Gastrocnemius medialis (tissue), 4 donors: Measurements from ENCODE around the gene NFS1. TPM values are rescaled to one million over a fixed set of nuclear protein-coding genes. Genes with fewer than 3 reads are reported as not detected.
A peak's percentile ranks its signal among the peaks of the same experiment; 100 is the strongest.

Source experiments
- ATAC-seq, 2 donors: fragments of 150-250 bp; one replicate each; pipeline ENCODE4 v1.9.1; 2016
- DNase-seq, 2 donors: peaks; one replicate each; pipeline ENCODE4 v3.0.0-alpha.2; 2019
- H3K27ac ChIP-seq, 4 donors: fragments of 200-600 bp; sonication (generic); 1 replicate in 1 of 4; 2 replicates in 3 of 4; pipeline ENCODE4 v1.5.1; 2016 to 2018; ENCODE audit warnings: mild to moderate bottlenecking in 2 of 4, moderate library complexity in 1 of 4
- H3K27me3 ChIP-seq, 3 donors: fragments of 200-600 bp; sonication (generic) in 2 of 3; 1 replicate in 1 of 3; 2 replicates in 2 of 3; pipeline versions ENCODE4 v1.5.1 to v1.6.0; 2016 to 2019; ENCODE audit warnings: mild to moderate bottlenecking in 1 of 3, moderate library complexity in 1 of 3
- H3K36me3 ChIP-seq, 2 donors: fragments of 200-600 bp; sonication (generic) in 1 of 2; one replicate each; pipeline ENCODE4 v1.5.1; 2017 to 2018
- H3K4me1 ChIP-seq, 2 donors: fragments of 200-600 bp; sonication (generic) in 1 of 2; one replicate each; pipeline ENCODE4 v1.5.1; 2016 to 2017; ENCODE audit warnings: mild to moderate bottlenecking in 2 of 2
- H3K4me3 ChIP-seq, 4 donors: fragments of 200-600 bp; sonication (generic) in 3 of 4; 1 replicate in 1 of 4; 2 replicates in 3 of 4; pipeline ENCODE4 v1.5.1; 2016 to 2019; ENCODE audit warnings: mild to moderate bottlenecking in 2 of 4
- H3K9me3 ChIP-seq, 3 donors: fragments of 200-600 bp; sonication (generic) in 2 of 3; 1 replicate in 1 of 3; 2 replicates in 2 of 3; pipeline ENCODE4 v1.5.1; 2016 to 2019
- CTCF ChIP-seq, 5 experiments: fragments of 450-650 bp in 3 of 5; fragments of 200-600 bp in 2 of 5; sonication (generic) in 2 of 5; IDR thresholded peaks in 4 of 5; conservative IDR thresholded peaks in 1 of 5; 1 replicate in 4 of 5; 2 replicates in 1 of 5; pipeline ENCODE4 v1.5.1; 2016 to 2019; ENCODE audit warnings: antibody characterized with exemption in 5 of 5, mild to moderate bottlenecking in 3 of 5, moderate library complexity in 3 of 5
- POLR2A ChIP-seq, 2 donors: fragments of 450-650 bp; IDR thresholded peaks; one replicate each; pipeline ENCODE4 v1.6.1; 2017; ENCODE audit warnings: antibody characterized with exemption in 2 of 2, mild to moderate bottlenecking in 2 of 2, moderate library complexity in 2 of 2
- in situ Hi-C, 4 donors: fragments of 200-750 bp; cut with MboI; loops; one replicate each; pipeline versions ENCODE4 v1.15.0 to v1.8.0; 2017; ENCODE audit warnings: low sequenced_read_pairs in 4 of 4
- intact Hi-C: fragments of 100-400 bp; cut with DNase I; formaldehyde crosslinking; loops from one replicate; pipeline ENCODE4 v1.15.1; 2023; ENCODE audit warnings: low total_unique reads
- total RNA-seq, 4 donors: library from RNA; depleted of rRNA; stranded (reverse); fragments of >200 nt; gene quantifications; one replicate each; pipeline versions ENCODE4 v1.1.0 to v1.2.3, GENCODE V29; 2016

NFS1 gene
- total RNA-seq, 4 donors from 2014 or later = 31.5 to 85.8 (median 37.2) TPM

DNA sequence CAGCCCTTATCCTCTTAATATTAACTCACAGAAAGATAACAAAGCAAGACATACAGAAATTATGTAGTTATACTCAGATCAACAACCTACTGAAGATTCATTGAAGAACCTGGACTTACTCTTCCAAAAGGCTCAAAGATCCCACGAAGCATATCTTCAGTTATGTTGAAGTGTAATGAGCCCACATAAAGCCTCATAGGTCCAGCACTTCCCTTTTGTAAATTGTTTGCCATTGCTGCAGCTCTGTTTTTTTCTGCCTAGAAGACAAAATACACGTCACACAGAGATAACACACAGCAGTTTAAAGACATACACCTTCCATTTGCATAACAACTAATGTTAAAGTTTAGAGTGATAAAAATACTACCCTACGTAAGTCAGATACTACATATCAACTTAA lies 22.5 kb upstream of the NFS1 start:
- no peak for TF ChIP-seq CTCF (IDR thresholded peaks at IDR 0.05 in 4 of 5, conservative IDR thresholded peaks at IDR 0.05 in 1 of 5)
- no peak for TF ChIP-seq POLR2A (IDR thresholded peaks at IDR 0.05)
- H3K27me3 ChIP-seq = no peaks in the 10 kb centered on the region
- in situ Hi-C loops (loop anchor here in 1 of 4 donors (25.0 kb wide), 1 partner anchor 166 kb away; no protein-coding TSS in a partner anchor), intact Hi-C loops (no loop called here)
- DNase-seq (no peak), ATAC-seq (no peak)
- H3K27ac ChIP-seq = peak overlapping the region; percentile 64 to 80 (median 72)
- peaks cover 4 to 97% of the 10 kb centered on the region in 2 donors for H3K36me3 ChIP-seq
- H3K4me3 ChIP-seq = no peak overlapping the region
- no peaks in the 10 kb centered on the region for H3K9me3 ChIP-seq
- peaks cover 28 to 48% of the 10 kb centered on the region in 2 donors for H3K4me1 ChIP-seq

GRCh38 chr20:35721219-35721618 lies 22.1 kb upstream of the NFS1 start:
- peaks cover 4 to 97% of the 10 kb centered on the region in 2 donors for H3K36me3 ChIP-seq
- ATAC-seq (no peak), DNase-seq (no peak)
- no peak for TF ChIP-seq POLR2A (IDR thresholded peaks at IDR 0.05)
- no peaks in the 10 kb centered on the region for H3K9me3 ChIP-seq
- no peaks in the 10 kb centered on the region for H3K27me3 ChIP-seq
- H3K4me3 ChIP-seq = no peak overlapping the region
- H3K27ac ChIP-seq = peak overlapping the region; percentile 64 to 80 (median 72)
- intact Hi-C loops = no loop called here
- H3K4me1 ChIP-seq = peaks cover 28 to 49% of the 10 kb centered on the region in 2 donors
- in situ Hi-C loops = loop anchor here in 1 of 4 donors (25.0 kb wide), 1 partner anchor 166 kb away; no protein-coding TSS in a partner anchor

DNA sequence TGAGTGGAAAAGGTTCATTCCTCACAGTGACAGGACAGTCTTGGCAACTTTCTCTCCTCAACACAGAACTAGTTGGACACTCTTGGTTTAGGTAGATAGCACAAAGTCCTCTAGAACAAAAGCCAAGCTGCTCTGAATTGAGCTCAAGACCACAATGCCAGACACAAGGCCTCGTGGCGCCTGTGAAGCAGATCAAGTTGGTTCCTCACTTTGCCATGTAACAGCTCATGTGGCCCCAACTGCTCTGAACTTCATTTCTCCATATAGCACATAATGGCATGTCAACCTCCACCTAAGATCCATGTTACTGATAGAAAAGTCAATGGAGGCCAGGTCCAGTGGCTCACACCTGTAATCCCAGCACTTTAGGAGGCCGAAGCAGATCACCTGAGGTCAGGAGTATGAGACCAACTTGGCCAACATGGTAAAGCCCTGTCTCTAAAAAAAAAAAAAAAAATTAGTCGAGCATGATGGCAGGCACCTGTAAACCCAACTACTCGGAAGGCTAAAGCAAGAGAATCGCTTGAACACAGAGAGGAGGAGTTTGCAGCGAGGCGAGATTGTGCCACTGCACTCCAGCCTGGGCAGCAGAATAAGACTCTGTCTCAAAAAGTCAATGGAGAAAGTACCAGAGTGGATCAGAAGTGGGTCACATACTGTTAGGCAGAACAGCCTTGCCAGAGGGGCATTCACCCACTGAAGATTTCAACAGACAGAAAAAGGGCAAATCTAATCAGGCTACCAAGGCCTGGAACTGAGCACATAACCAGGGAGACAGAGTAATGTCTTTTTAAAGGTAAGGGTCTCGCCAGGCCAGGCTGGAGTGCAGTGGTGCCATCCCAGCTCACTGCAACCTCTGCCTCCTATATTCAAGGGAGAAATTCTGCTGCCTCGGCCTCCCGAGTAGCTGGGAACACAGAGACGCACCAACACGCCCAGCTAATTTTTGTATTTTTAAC lies 21.3 kb upstream of the NFS1 start:
- no peaks in the 10 kb centered on the region for H3K27me3 ChIP-seq
- DNase-seq (no peak), ATAC-seq (no peak)
- intact Hi-C loops (no loop called here), in situ Hi-C loops (loop anchor here in 1 of 4 donors (25.0 kb wide), 1 partner anchor 167 kb away; no protein-coding TSS in a partner anchor)
- H3K4me3 ChIP-seq = no peak overlapping the region
- peaks cover 33 to 56% of the 10 kb centered on the region in 2 donors for H3K4me1 ChIP-seq
- peaks cover 4 to 97% of the 10 kb centered on the region in 2 donors for H3K36me3 ChIP-seq
- H3K9me3 ChIP-seq = no peaks in the 10 kb centered on the region
- TF ChIP-seq POLR2A (IDR thresholded peaks at IDR 0.05) (no peak), CTCF (IDR thresholded peaks at IDR 0.05 in 4 of 5, conservative IDR thresholded peaks at IDR 0.05 in 1 of 5) (no peak)
- H3K27ac ChIP-seq = peak overlapping the region; percentile 64 to 80 (median 72)

- Histone ChIP-seq H3K4me3 (no peak overlapping the region), H3K27ac (peak overlapping the region; percentile 64 to 80 (median 72)), H3K36me3 (peaks cover 4 to 97% of the 10 kb centered on the region in 2 donors), H3K4me1 (peaks cover 36 to 56% of the 10 kb centered on the region in 2 donors), H3K27me3 (no peaks in the 10 kb centered on the region), H3K9me3 (no peaks in the 10 kb centered on the region)
- ATAC-seq (no peak), DNase-seq (no peak)
- TF ChIP-seq POLR2A (IDR thresholded peaks at IDR 0.05) (no peak), CTCF (IDR thresholded peaks at IDR 0.05 in 4 of 5, conservative IDR thresholded peaks at IDR 0.05 in 1 of 5) (no peak)
- intact Hi-C loops (loop anchor here (5.0 kb wide), 1 partner anchor 163 kb away; no protein-coding TSS in a partner anchor), in situ Hi-C loops (loop anchor here in 1 of 4 donors (25.0 kb wide), 1 partner anchor 168 kb away; no protein-coding TSS in a partner anchor)
Observed at GRCh38 chr20:35719717-35720116, 20.6 kb upstream of the NFS1 start.
